GM10266 (cell line): ENCODE data around the gene PHF23.

Source experiments
- DNase-seq: peaks from one replicate; pipeline ENCODE4 v3.0.0; 2012; ENCODE audit errors: extremely low spot score
- TF ChIP-seq, protein P1 (sequence below): IDR thresholded peaks from 2 replicates; pipeline ENCODE4 v1.5.1; 2012; ENCODE audit warnings: mild to moderate bottlenecking, low read depth; ENCODE audit not compliant: control insufficient read depth, insufficient read depth; ENCODE audit errors: missing control alignments

PHF23 gene

DNA sequence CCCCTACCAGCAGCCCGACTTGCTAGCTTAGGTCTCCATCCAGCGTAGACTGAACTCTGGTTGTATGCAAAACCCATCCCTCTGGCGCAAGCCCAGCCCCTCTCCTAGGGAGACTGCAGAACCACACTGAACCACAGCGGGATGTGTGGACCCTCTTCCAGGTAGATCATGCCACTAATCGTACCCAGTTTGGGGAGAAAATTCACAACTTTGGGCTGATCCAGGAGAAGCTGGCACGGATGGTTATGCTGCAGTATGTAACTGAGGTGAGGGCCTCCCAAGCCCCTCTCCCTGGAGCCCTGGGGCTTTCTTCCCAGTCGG is 16.3 kb downstream of the PHF23 start:
- TF ChIP-seq, protein P1, sequence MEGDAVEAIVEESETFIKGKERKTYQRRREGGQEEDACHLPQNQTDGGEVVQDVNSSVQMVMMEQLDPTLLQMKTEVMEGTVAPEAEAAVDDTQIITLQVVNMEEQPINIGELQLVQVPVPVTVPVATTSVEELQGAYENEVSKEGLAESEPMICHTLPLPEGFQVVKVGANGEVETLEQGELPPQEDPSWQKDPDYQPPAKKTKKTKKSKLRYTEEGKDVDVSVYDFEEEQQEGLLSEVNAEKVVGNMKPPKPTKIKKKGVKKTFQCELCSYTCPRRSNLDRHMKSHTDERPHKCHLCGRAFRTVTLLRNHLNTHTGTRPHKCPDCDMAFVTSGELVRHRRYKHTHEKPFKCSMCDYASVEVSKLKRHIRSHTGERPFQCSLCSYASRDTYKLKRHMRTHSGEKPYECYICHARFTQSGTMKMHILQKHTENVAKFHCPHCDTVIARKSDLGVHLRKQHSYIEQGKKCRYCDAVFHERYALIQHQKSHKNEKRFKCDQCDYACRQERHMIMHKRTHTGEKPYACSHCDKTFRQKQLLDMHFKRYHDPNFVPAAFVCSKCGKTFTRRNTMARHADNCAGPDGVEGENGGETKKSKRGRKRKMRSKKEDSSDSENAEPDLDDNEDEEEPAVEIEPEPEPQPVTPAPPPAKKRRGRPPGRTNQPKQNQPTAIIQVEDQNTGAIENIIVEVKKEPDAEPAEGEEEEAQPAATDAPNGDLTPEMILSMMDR, result no peak
- DNase-seq, result no peak

DNA sequence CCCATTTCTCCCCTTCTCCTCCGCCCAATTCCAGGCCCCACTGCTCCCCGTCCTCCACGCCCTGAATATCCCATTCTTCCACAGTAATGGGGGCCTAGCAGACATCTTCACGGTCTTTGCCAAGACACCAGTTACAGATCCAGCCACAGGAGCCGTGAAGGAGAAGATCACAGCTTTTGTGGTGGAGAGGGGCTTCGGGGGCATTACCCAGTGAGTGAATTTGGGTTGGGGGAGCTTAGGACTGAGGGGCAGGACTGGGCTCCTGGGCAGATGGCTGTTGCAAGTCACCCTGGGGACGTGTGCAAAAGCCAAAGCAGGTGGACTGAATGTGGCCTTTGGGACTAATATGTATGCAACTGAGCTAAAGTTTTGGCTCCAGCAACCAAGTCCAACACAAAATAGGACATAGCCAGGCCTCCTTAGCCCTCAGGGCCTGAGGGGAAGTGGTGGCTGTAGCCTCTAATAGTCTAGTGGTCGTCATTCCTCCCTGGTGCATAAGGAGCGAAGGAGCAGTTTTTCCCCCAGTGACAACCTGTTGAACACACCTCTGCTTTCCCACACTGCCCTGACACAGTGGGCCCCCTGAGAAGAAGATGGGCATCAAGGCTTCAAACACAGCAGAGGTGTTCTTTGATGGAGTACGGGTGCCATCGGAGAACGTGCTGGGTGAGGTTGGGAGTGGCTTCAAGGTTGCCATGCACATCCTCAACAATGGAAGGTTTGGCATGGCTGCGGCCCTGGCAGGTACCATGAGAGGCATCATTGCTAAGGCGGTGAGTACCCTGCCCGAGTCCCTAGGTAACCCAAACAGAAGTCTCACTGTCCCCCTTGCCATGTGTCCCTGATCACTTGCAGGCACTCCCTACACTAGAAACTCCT is 16.9 kb downstream of the PHF23 start:
- DNase-seq, result no peak
- TF ChIP-seq, protein P1, result no peak

DNA sequence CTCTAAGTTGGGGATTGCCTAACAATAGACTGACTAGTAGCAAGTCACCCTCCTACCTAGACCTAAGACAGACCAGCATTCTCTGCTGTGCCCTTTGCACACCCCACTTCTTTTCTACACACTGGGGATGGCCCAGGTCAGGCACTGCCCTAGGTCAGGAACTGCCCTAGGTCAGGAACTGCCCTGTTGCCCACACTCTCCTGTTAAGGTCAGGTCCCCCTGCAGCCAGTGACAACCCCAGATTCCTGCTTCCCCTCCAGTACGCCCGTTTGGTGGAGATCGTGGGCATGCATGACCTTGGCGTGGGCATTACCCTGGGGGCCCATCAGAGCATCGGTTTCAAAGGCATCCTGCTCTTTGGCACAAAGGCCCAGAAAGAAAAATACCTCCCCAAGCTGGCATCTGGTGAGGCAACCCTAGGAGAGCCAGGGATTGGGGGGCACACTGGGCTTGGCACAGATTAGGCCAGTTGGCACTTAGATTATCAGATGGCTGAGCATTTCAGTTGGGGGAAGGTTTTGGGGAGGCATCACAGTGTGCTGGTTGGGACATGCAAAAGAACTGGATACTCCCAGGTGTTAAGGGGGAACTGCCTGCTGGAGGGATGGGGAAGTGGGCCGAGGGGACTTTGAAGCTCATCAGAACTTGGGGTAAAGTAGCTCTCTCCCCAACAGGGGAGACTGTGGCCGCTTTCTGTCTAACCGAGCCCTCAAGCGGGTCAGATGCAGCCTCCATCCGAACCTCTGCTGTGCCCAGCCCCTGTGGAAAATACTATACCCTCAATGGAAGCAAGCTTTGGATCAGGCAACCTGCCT is 17.8 kb downstream of the PHF23 start:
- DNase-seq, result no peak
- TF ChIP-seq, protein P1, result no peak

DNA sequence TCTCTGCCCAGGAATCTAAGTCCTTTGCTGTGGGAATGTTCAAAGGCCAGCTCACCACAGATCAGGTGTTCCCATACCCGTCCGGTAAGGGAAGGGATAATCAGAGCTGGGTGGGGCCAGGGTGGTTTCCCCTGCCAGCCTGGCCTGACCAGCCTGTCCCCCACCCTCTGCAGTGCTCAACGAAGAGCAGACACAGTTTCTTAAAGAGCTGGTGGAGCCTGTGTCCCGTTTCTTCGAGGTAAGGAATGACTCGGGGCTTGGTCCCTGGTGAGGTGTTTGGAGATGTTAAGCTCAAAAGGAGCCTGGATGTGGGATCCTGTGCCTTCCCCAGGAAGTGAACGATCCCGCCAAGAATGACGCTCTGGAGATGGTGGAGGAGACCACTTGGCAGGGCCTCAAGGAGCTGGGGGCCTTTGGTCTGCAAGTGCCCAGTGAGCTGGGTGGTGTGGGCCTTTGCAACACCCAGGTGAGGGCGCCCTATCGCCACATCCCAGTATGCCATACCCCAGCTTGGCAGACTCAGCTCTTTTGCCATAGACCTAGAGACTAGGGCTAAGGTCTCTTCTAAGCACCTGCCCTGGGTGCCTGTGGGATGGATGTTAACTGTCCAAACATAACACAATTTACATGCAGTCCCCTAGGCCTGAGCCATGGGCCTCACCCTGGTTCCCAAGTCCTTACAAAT is 18.5 kb downstream of the PHF23 start:
- peak; percentile 74 for DNase-seq

DNA sequence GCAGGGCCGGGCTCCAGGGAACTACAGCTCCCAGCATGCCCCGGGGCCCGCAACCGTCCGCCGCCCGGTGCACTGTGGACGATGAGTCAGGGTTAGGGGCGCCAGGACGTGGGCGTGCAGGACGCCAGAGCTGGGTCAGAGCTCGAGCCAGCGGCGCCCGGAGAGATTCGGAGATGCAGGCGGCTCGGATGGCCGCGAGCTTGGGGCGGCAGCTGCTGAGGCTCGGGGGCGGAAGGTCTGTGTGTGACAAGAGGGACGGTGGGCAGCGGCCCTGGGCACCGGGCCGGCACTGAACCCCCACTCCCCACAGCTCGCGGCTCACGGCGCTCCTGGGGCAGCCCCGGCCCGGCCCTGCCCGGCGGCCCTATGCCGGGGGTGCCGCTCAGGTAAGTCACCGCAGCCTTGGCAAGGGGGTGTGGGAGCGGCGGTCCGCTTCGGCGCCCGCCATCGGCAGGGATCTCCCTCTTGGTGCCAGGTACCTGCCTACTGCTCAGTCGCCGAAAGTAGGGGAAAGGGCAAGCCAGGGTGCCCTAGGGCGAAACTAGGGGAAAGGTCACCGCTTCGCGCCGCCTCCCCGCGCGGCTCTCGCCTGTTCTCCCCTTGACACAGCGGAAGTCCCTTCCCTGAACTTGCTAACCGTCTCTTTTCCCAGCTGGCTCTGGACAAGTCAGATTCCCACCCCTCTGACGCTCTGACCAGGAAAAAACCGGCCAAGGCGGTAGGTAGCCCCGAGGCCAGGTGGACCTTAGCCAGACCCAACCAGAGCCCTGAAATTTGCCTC is 19.3 kb downstream of the PHF23 start, which contains the start of the genes ACADVL and DLG4:
TSS of gene ACADVL (plus strand) at position 127 of the 781 bp plus-strand sequence. CDS start at position 174, 47 bp downstream.
TSS of gene DLG4 (minus strand) at position 25 of the 781 bp plus-strand sequence.
- TF ChIP-seq, protein P1, result no peak
- DNase-seq, result peak; percentile 93

More for the DNA sequence above, 18.5 kb downstream of the PHF23 start:
- TF ChIP-seq, protein P1, result peak; percentile 64

DNA sequence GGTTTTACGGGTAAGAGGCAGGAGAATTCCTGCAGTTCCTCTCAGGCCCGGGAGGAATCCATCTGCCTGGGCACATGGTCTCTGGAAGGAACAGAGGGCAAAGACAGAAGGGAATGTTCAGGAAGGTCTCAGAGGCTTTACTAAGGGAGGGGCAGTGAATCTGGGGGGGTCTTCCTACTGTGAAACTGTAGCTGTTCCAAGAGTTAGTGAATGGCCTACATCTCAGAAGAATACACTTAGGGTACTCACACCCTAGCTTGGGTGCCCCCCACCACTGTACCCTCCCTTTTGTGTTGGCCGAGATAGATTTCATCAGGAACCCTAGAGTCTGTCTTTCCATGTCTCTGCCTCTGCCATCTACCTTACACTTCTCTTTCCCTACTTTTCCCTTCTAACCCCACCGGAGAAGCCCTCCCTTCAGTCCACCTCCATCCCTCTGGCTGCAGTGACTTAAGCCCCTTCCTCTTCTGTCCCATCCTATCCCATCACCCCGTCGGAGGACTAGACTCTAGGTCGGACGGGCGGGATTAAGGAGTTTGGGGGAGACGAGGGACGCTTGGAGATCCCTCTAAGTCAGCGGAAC is 19.9 kb downstream of the PHF23 start:
- DNase-seq, result no peak
- TF ChIP-seq, protein P1, result no peak
